ENCODE measurements around the gene RILPL1. TPM values are rescaled to one million over a fixed set of nuclear protein-coding genes. Genes with fewer than 3 reads are reported as not detected.

Gene RILPL1
- total and polyA plus RNA-seq, 9 of the 15 experiments (the other 6 are each of a cell fraction or from before 2014, with no cell fraction given) = 0.25 to 10.6 (median 8.6) TPM

DNA sequence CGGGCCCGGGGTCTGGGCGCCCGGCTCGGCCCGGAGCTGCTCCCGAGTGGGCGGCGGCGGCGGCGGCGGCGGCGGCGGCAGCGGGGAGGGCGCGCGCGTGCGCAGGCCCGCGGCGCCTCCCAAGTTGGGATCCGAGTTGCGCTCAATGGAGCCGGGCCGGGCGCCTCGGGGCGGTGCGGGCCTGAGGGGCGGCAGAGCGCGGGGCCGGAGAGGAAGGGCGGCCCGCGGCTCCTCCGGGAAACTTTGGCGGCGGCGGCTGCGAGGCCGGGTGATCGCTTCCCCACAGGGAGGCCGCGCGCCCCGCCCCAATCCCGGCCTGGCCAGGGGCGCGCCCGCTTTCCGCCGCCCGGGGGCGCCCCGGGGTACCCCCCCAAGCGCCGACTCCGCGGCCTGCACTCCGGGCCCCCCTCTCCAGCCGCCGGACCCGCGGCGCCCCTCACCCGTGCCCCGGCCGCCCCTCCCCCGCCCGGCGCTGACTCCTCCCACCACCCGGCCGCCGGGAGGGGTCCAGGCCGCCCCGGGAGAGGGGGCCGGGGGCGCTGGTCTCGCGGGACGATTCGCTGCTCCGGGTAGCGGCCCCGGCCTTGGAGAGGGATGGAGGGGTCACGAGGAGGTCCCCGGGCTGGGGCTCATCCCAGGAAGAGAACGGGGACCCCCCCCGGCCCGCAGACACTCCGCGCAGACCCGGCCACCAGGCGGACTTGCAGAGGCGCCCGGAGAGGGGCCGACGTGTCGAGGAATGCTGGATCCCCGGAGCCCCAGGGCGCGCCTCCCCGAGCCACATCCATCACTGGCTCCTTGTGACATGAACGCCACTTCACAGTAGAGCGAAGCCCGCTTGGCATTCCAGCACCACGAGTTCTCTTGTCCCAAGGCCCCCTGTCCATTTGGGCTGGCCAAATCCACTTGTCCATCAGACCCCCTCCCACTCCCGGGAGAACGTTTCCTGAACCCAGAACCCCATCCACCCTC lies at the start of gene RILPL1 (continued):
- TF ChIP-seq, protein P1, sequence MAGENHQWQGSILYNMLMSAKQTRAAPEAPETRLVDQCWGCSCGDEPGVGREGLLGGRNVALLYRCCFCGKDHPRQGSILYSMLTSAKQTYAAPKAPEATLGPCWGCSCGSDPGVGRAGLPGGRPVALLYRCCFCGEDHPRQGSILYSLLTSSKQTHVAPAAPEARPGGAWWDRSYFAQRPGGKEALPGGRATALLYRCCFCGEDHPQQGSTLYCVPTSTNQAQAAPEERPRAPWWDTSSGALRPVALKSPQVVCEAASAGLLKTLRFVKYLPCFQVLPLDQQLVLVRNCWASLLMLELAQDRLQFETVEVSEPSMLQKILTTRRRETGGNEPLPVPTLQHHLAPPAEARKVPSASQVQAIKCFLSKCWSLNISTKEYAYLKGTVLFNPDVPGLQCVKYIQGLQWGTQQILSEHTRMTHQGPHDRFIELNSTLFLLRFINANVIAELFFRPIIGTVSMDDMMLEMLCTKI (IDR thresholded peaks at IDR 0.05; ENCODE audit: partially characterized antibody) = no peak
- TF ChIP-seq, protein P2, sequence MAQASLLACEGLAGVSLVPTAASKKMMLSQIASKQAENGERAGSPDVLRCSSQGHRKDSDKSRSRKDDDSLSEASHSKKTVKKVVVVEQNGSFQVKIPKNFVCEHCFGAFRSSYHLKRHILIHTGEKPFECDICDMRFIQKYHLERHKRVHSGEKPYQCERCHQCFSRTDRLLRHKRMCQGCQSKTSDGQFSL (CRISPR knock-in tag; IDR thresholded peaks at IDR 0.05) = peak; percentile 85
- TF ChIP-seq, protein P2 (tag; IDR thresholded peaks at IDR 0.05) = peak in 1 of 2 experiments; percentile 88; a peak in 2 of 4 replicates
- TF ChIP-seq, protein P3, sequence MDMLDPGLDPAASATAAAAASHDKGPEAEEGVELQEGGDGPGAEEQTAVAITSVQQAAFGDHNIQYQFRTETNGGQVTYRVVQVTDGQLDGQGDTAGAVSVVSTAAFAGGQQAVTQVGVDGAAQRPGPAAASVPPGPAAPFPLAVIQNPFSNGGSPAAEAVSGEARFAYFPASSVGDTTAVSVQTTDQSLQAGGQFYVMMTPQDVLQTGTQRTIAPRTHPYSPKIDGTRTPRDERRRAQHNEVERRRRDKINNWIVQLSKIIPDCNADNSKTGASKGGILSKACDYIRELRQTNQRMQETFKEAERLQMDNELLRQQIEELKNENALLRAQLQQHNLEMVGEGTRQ (CRISPR knock-in tag; IDR thresholded peaks at IDR 0.05) = 0 out of 2 replicates have a peak, but pooled peaks have one; percentile 5
- TF ChIP-seq EP400 (IDR thresholded peaks at IDR 0.05) (no peak), IFI16 (CRISPR knock-in tag; IDR thresholded peaks at IDR 0.05) (no peak), ZNF668 (CRISPR knock-in tag; IDR thresholded peaks at IDR 0.05) (no peak), SMC3 (conservative IDR thresholded peaks at IDR 0.05; ENCODE audit: insufficient read depth, low read depth, low read length) (0 out of 2 replicates have a peak, but pooled peaks have one; percentile 8), LCOR (CRISPR knock-in tag; IDR thresholded peaks at IDR 0.05) (no peak), CBX8 (IDR thresholded peaks at IDR 0.05; ENCODE audit: borderline replicate concordance, extremely low read depth, low read depth, low read length, poor library complexity, severe bottlenecking) (no peak), KAT8 (IDR thresholded peaks at IDR 0.05; ENCODE audit: low read depth) (no peak), HMG20A (CRISPR knock-in tag; conservative IDR thresholded peaks at IDR 0.05) (no peak), ZNF316 (IDR thresholded peaks at IDR 0.05) (no peak), XRCC3 (IDR thresholded peaks at IDR 0.05) (no peak), SPI1 (IDR thresholded peaks at IDR 0.05; ENCODE audit: borderline replicate concordance, low read depth, low read length) (no peak)
- TF ChIP-seq, protein P4, sequence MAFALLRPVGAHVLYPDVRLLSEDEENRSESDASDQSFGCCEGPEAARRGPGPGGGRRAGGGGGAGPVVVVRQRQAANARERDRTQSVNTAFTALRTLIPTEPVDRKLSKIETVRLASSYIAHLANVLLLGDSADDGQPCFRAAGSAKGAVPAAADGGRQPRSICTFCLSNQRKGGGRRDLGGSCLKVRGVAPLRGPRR (CRISPR knock-in tag; IDR thresholded peaks at IDR 0.05) = no peak
- TF ChIP-seq, protein P5, sequence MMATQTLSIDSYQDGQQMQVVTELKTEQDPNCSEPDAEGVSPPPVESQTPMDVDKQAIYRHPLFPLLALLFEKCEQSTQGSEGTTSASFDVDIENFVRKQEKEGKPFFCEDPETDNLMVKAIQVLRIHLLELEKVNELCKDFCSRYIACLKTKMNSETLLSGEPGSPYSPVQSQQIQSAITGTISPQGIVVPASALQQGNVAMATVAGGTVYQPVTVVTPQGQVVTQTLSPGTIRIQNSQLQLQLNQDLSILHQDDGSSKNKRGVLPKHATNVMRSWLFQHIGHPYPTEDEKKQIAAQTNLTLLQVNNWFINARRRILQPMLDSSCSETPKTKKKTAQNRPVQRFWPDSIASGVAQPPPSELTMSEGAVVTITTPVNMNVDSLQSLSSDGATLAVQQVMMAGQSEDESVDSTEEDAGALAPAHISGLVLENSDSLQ (IDR thresholded peaks at IDR 0.05) = peak; percentile 65
- TF ChIP-seq, protein P6, sequence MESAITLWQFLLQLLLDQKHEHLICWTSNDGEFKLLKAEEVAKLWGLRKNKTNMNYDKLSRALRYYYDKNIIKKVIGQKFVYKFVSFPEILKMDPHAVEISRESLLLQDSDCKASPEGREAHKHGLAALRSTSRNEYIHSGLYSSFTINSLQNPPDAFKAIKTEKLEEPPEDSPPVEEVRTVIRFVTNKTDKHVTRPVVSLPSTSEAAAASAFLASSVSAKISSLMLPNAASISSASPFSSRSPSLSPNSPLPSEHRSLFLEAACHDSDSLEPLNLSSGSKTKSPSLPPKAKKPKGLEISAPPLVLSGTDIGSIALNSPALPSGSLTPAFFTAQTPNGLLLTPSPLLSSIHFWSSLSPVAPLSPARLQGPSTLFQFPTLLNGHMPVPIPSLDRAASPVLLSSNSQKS (CRISPR knock-in tag; IDR thresholded peaks at IDR 0.05) = no peak

Measured in K562 (cell line).